Activated naive CD4-positive, alpha-beta T cell (primary cell): Measurements from ENCODE around the gene LRRC36.
"Not testable (repeated sequence)": the region's sequence is repeated elsewhere in the genome, so short reads cannot be mapped to it uniquely, and the experiment has no call there.

Experiments
- DNase-seq, 4 experiments: peaks; one replicate each; lab custom pipeline; 2025; lab: John Stamatoyannopoulos, UW

The LRRC36 gene

DNA sequence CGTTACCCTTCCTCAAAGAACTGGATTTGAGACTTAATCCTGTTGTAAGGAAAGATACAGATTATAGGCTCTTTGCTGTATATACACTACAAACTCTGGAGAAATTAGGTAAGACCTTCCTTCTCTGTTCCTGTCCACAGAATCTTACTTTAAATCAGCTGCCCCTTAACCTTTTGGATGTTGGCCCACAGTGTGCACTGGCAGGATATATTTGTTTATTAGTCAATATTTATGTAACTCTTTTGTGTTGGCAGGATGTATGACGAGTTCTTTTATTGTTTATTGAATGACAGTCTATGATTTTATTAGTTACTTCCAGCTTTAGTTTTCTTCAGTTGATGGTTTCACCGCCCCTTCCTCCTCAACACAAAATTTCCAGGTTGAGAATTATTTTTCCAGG lies 19.7 kb downstream of the LRRC36 start:
- no peak for DNase-seq

GRCh38 chr16:67349172-67349571 lies 22.6 kb downstream of the LRRC36 start:
- DNase-seq, result no peak

- DNase-seq, result no peak
Observed at GRCh38 chr16:67350324-67350723, 23.7 kb downstream of the LRRC36 start.

DNA sequence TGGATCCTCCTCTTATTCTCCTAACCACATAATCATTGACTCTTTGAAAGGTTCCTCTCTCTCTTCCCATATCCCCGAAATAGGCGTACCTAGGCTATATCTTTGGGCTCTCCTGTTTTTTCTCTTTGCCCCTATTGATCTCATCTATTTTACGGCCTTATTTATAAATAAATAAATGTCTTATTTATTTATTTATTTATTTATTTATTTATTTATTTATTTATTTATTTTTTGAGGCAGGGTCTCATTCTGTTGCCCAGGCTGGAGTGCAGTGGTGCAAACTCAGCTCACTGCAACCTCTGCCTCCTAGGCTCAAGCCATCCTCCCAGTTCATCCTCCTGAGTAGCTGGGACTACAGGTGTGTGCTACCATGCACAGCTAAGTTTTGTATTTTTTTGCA lies 25.8 kb downstream of the LRRC36 start:
- not testable (repeated sequence) for DNase-seq

DNA sequence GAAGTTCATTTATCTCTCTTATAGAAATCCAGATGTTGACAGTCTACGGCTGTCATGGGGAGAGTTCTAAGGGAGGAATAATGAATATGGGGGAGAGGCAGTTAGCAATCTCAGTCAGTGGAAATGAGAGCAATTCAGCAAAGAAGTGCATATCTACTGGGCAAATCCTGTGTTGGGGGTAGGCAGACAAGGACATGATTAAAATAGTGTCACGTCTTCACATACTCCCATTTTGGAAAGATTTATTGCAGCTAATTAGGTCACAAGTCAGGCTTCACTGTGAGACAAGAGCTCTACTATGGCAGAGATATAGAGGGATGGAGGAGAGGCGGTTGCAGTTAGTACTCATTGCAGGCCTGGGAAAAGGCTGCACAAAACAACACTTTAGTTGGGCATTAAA lies 29.8 kb downstream of the LRRC36 start:
- DNase-seq, result no peak

DNA sequence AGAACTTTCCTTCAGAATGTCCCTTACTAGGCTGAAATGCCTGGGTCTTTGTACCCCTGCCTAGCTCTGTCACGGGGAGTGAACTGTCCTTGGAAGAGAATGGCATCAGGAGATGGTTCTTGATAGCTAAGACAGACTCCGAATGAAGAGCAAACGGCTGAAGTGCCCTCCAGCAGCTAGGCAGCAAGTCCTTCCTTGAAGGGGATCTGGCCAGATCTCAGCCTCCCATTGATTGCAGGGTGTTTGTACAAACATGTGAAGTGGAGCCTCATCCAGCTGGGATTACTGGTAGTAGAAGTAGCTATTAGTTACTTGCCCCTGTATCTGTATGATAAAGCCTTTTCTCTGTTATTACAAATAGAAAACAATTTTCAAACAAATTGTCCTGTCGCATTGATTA lies 30.9 kb downstream of the LRRC36 start:
- DNase-seq, result no peak

DNA sequence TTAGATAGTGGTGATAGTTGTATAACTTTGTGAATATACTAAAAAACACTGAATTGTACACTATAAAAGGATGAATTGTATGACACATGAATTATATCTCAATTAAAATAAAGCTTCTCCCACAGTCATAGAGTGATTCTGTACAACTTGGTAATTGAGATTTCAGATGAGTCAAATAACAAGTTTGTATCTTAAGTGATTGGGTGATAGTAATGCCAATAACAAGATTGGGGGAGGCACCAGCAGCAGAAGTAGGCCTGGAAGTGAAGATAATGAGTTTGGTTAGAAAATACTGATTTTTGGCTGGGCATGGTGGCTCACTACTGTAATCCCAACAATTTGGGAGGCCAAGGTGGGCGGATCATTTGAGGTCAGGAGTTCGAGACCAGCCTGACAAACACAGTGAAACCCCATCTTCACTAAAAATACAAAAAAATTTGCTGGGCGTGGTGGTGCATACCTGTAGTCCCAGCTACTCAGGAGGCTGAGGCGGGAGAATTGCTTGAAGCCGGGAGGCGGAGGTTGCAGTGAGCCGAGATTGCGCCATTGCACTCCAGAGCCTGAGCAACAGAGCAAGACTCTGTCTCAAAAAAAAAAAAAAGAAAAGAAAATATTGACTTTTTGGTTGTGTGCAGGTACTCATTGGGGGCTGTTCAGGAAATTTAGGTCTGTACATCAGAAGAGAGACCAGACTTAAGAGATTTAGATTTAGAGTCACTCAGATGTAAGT lies 33.1 kb downstream of the LRRC36 start:
- not testable (repeated sequence) for DNase-seq

DNA sequence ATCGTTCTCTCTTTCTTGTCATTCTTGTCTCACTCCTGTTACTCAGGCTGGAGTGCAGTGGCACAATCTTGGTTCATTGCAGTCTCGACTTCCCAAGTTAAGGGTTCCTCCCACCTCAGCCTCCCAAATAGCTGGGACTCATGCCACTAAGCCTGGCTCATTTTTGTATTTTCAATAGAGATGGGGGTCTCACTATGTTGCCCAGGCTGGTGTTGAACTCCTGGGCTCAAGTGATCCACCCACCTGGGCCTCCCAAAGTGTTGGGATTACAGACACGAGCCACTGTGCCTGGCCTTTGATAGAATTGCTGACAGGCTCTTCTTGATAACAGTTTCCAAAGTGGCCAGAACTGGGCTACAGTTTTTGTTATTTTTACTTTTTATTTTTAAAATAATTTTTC lies 34.4 kb downstream of the LRRC36 start:
- no peak for DNase-seq

GRCh38 chr16:67364600-67365235 lies 38.1 kb downstream of the LRRC36 start:
- no peak for DNase-seq

DNA sequence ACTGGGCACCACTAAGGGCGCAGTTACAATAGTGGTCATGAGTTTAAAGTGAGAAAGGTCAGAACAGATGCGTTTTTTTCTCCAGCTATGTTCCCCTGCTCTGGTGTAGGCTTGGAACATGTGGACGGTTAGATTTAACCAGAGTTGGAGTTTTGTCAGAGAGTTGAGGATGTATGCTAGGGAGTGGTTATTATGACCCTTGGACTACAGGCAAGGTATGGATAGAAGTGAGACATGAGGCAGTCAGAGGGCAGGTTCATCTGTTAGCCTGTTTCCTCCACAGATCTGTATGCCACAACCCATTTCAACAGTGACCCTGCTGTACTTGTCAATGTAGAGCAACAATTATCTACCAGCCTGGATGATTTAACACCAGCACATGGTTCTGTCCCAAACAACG lies 44.0 kb downstream of the LRRC36 start:
- DNase-seq, result no peak

- no peak for DNase-seq
Observed at GRCh38 chr16:67372664-67373063, 46.0 kb downstream of the LRRC36 start.

DNA sequence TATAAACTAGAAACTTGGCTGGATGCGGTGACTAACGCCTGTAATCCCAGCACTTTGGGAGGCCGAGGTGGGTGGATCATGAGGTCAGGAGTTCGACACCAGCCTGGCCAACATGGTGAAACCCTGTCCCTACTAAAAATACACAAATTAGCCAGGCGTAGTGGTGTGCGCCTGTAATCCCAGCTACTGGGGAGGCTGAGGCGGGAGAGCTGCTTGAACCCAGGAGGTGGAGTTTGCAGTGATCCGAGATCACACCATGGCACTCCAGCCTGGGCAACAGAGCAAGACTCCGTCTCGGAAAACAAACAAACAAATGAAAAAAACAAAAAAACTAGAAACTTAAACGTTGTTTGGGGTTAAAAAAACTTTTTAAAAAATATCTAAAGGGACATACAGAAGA lies 49.4 kb downstream of the LRRC36 start:
- DNase-seq, result not testable (repeated sequence)

GRCh38 chr16:67378642-67379041 lies 52.0 kb downstream of the LRRC36 start:
- DNase-seq, result no peak

- DNase-seq, result no peak
Observed at GRCh38 chr16:67383284-67383683, 56.7 kb downstream of the LRRC36 start.

- DNase-seq, result no peak
Observed at GRCh38 chr16:67384778-67385510, 58.3 kb downstream of the LRRC36 start.

DNA sequence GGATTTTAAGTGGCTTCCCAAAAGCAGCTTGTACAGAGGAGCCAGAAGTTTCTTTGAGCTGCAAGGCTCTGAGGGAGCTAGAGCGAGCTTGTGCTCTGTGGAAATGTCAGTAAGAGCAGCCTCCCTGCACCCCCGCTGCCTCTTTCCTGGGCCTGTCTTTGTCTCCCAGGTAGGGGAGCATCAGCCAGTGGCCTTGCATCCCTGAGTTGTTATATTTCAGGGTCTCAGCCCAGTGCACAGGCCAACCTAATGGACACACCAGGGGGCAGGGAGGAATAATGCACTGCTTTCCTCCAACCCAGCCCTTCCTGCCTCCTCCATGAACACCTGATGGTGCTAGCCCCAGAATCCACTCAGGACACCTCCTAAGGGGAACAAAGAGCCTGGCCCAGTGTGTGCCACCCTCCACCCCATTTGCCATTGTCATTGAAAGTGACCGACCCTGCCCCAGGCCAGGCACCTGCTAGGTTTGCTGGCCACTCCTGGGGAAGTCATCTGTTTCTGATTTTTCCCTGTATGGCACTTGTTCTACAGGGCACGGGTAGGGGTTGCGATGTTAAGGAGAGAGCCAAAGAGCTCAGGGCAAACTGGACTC lies 60.3 kb downstream of the LRRC36 start:
- no peak for DNase-seq

GRCh38 chr16:67387479-67388079 lies 61.0 kb downstream of the LRRC36 start:
- no peak for DNase-seq

- DNase-seq, result no peak
Observed at GRCh38 chr16:67388191-67388590, 61.6 kb downstream of the LRRC36 start.

DNA sequence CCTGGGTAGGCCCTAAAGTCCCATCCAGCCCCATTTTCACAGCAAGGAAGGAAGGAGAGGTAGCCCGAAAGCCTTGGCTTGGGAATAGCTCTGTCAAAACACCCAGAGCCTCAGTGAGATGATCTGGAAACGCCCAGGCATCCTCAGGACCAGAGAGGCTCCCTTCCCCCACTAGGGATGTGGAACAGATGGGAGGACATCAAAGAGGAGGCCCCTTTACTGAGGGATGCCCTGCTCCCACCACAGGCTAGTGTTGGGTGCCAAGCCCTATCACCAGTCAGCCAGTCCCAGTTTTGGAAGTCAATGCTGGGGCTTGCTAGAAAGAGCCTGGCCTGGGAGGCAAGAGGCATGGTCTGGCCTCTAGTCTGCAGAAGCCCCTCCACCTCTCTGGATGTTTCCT lies 62.0 kb downstream of the LRRC36 start:
- DNase-seq, result no peak

GRCh38 chr16:67389911-67390815 lies 63.5 kb downstream of the LRRC36 start:
- DNase-seq, result no peak

DNA sequence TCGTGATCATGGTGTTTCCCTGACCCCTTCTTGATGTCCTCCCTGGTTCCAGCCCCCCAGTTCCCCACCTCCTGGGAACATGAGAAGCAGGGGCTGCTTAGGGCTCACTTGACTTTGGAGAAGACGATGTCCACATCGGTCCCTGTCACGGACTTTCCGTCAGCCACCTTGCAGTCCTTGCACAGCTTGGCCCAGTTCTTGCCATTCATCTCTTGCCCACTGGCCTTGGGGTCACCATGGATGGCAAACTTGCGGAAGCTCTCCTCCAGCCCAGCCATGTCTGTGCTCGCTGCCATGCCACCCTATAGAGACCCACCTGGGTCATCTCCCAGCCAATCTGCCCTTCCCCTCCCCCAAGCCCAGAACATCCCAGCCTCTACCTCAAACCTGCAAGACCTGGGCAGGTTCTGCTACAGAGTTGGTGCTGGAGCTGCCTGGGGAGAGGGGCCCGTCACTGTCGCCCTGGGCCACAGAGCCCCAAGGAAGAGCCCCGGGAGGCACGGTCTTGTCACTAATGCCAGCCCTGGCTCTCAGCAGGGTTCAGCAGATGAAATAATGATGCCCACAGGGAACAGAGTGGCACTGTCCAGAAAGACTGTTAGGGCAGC lies 64.3 kb downstream of the LRRC36 start:
- DNase-seq, result no peak
